Measurements from ENCODE around the gene ANKRD31.

The ANKRD31 gene

DNA sequence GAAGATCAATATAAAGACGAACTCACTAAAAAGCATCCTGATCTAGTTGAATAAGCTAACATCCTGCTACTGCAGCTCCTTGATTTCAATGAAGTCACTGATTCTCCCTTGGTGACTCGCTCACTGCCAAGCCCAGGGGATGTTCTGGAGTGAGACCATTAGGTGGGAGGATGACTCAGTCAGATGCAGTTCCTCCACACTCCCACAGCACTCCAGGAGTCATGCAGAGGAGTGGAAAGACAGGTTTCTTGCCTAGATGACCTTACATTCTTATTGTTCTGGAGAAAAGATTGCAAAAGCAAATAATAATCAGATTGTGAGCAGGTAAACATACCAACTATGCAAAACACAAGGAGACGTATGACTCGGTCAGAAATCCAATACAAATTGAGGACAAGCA is 199.6 kb downstream of the ANKRD31 start:
- DNase-seq (ENCODE audit: low read depth) = no peak

DNA sequence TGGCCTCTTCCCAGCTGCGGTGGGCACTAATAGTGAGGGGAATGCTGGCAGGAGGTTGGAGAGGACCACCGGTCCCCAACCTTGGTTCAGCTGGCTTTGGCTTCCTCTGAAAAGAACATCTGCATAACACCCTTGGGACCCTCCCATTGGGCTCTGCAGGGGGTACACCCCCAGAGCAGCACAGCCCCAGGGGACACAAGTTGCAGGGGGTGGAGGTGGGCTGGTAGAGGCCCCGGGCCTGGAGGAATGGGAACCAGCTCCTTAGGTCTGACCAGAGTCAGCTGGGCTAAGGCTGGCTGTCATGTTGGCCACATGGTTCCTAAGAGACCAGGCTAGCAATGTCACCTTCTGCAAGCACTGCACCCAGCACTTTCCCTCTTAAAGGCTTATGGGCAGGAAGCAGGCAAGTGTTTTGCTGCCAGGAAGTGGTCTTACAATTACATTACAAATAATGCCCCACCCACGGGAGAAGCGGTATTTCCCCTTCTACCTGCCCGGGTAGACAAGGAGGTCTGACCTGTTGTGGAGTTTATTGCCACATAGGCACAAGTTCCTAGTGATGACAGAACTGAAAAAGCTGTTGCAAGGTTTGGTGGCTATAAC is 202.4 kb downstream of the ANKRD31 start:
- no peak for DNase-seq (ENCODE audit: low read depth)

DNA sequence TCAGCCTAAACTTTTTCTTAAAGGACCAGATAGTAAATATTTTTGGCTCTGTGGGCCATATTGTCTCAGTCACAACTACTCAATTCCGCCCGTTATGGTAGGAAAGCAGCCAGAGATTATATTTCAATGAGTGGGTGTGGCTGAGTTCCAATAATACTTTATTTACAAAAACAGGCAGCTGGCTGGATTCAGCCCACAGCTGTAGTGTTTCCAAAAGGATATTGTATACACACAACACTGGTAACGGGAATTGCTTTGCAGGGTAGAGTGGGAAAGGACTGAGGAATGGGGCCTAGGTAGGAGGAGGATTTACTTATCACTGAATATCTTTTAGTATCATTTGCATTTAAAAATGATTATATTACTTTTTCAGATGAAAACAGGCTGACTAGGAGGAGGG is 205.3 kb downstream of the ANKRD31 start:
- DNase-seq (ENCODE audit: low read depth) = no peak

DNA sequence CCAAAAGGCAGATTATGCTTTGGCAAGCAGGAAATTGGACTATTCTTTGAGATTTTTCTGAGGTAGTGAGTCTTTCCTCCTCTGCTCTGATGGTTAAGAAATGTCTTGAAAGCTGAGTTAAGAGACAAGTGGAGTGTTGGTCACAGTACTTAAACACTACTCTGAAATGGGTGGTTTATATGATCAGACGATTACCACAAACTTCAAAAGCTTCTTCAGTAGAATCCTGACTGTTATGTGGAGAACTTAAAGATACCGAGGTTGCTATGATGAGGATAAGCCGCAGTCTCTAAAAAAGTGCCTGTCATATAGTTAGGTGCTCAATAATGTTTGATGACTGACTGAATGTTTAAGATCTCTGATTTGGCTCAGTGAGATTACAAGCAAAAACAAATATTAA is 208.6 kb downstream of the ANKRD31 start:
- no peak for DNase-seq (ENCODE audit: low read depth)

DNA sequence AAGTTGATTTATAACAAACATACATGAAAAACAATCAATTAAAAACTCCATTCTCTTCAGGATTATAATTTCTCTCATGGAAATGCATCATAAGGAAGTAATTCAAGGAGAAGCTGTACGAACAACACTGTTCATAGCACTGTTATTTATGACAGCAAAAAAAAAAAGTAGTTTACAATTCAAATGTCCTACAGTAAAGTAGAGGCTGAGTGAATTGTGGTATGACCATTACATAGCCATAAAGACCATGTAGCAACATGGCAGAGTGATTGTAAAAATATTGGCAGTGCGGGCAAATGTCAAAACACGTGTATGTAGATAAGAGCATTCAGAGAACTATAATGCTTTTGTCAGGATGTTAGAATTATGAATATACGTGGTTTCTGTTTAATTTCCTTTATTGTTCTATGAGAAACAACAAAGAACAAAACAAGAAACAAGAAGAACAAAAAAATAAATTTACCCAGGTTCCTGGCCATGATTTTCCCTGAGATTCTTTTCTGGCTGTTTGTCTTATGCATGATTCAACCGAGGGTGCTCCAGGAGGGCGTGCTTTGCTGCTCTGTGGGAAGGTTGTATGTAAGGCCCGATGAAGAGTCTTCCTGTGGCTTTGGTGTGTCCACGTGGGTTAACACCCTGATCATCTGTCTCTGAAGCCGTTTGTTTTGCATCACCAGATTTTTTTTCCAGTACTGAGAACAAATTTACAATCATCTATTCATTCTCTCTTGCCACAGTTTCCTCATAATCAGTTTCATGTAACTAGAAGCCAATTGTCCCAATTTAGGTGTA is 213.1 kb downstream of the ANKRD31 start:
- no peak for DNase-seq (ENCODE audit: low read depth)

DNA sequence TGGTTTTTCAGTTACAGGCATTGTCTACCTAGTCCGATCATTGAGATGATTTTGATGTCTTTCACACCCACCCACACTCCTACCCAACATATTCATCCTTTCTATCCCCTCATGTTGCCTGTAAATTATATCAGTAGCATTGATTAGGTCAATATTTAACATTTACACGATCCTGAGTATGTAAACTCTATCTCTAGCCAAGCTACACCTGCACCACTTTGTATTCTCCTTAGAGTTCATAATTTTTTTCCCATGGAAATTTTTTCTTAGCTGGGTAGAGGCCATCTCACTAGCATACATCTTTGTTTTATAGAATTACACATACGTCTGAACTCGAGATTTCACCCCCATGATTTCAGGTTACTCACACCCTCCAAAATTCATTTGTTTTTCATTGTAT is 214.9 kb downstream of the ANKRD31 start:
- DNase-seq (ENCODE audit: low read depth) = no peak

DNA sequence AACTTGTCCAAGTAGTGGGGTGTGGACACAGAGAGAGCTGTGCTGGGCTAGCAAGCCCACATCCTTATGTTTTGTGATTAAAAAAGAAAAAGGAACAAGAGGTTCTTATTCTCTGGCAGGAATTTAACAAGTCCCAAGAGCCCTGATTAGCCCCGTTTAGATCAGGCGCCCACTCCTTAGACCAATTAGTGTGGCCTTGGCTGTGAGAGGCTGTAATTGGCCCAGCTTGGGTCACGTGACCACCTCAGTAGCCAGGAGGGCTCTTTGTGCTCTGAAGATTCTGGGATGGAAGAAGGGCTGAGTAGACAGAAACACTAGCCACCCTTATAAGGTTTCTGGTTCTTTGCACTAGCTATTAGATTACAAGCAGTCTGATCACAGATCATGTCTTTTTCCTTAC is 215.5 kb downstream of the ANKRD31 start:
- DNase-seq (ENCODE audit: low read depth) = no peak

DNA sequence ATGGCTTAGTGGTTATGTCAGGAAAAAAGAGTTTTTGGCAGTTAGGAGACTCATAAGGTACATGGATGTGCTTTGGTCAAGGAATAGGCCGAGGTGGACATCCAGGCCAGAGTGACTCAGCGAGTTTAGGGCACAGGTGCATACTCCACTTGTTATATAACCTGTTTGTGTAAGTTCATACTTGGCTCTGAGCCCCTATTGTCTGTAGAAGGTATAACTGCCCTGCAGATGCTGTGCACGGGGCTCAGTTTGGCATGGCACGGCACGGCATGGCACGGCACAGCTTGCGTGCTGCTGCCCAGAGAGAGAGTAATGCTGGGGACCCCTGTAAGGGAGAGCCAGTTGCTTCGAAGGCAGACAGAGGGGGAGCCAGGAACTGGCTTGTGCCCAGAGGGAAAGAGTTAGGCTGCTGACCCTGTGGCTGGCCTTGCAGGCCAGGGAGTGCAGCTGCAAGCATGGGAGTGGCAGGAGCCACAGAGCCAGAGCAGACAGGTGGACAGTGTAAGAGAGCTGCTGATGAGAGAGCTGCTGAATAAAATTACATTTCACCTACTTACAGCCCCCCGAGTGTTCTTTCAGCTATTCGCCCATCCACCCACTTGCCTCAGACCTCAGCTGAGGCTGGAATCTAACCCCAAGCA is 216.5 kb downstream of the ANKRD31 start:
- no peak for DNase-seq (ENCODE audit: low read depth)

DNA sequence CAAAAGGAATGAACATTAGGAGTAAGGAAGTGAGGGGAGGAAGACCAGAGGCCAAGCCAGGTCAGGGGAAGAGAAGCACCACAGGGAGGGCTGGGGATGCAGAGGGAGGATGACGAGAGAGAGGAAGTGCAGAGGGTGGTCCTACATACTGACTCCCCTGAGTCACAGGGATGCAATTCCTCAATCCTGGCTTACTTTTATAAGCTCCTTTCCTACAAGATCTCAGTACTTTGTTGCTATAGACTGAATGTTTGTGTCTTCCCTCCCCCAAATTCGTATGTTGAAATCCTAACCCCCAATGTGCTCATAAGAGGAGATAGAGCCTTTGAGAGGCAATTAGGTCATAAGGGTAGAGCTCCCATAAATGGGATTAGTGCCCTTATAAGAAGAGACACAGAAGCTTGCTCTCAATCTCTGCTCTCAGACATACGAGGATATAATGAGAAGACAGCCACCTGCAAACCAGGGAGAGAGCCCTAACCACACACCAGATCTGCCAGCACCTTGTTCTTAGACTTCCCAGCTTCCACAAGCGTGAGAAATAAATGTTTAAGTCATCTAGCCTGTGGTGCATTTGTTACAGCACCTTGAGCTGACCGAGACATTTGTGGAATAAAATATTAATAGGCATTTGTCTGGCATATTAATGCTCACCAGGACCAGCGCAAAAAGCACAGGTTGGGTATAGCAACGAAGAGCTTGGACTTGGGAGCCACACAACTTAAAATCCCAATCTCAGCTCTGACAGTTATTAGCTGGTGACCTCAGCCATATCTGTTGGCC is 217.7 kb downstream of the ANKRD31 start:
- DNase-seq (ENCODE audit: low read depth) = no peak

Data from stimulated activated CD8-positive, alpha-beta memory T cell treated with anti-CD3 and anti-CD28 coated beads, Interleukin-12 subunit alpha, Interleukin-12 subunit beta, amount 100 ng/mL, for 4 hours (primary cell).